Measurements from ENCODE around the gene DGKI. TPM values are rescaled to one million over a fixed set of nuclear protein-coding genes. Genes with fewer than 3 reads are reported as not detected.

The DGKI gene
- total and polyA plus RNA-seq, 2 of the 13 experiments (the other 11 are each of a cell fraction or from before 2014, with no cell fraction given), result 0.09 to 0.17 TPM

DNA sequence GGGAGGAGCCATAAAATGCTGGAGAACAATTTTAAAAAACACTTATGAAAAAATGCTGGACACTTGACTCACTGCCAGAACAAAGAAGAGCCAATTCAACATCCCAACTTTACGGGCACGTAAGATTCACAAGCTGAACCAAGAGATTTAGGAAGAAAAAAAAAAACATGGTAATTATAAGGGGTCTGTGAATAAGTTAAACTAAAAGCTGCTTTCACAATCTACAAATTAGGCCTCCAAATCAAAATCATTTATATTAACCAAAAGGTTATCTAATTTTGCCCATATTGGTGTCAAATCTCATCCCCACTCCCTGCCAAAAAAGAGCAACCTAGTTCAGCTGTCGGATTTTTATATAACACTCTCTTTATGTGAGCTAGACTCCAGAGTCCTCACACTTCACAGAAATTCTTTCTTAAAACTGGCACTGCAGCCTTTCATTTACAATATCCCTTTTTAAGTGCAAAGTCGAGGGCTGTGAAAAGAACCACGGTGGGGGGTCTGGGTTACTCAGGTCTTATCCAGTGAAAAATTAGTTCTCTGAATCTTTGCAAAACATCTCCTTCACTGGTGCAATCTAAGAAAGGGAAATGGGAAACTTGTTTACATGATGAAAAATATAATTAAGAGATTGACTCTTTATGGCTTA is 30.4 kb upstream of the DGKI start:
- H3K4me1 ChIP-seq (ENCODE audit: insufficient read depth, low read length), result no peaks in the 10 kb centered on the region
- in situ Hi-C loops (cut with HindIII; ENCODE audit: extremely low pct_ligation_motif_present, low pct_unique_long_range_greater_than_20kb) (no loop called here), intact Hi-C loops (cut with micrococcal nuclease; ENCODE audit: unreplicated experiment) (no loop called here)
- H2AFZ ChIP-seq (ENCODE audit: low read length), result no peak overlapping the region
- CTCF ChIA-PET (ENCODE audit: low intra/inter-chr PET ratio, low total read pairs), result no interaction called here
- H3K4me2 ChIP-seq (ENCODE audit: low read depth, low read length), result no peak overlapping the region
- WGBS (ENCODE audit: low lambda C conversion rate), result 98% methylated on average over 5 of the region's 5 CpGs
- H3K27me3 ChIP-seq (ENCODE audit: control insufficient read depth in 1 of 2, insufficient read depth in 2 of 2, low read length in 2 of 2), result no peaks in the 10 kb centered on the region
- H3K9me3 ChIP-seq (ENCODE audit: low read length), result no peaks in the 10 kb centered on the region
- no peaks in the 10 kb centered on the region for H4K20me1 ChIP-seq (ENCODE audit: insufficient read depth, low read length)
- no peak overlapping the region for H3K4me3 ChIP-seq (replicated peaks in 1 of 3; ENCODE audit: insufficient read depth in 1 of 3, low read depth in 2 of 3, low read length in 3 of 3)
- BruUV-seq (replicated peaks), result no TSS peak
- ATAC-seq (no peak), DNase-seq (ENCODE audit: low spot score) (no peak), FAIRE-seq (no peak)
- no peak overlapping the region for H3K27ac ChIP-seq (ENCODE audit: extremely low read length, insufficient read depth, low read length)
- peaks cover 27 to 64% of the 10 kb centered on the region in 2 experiments for H3K36me3 ChIP-seq (replicated peaks in 1 of 2; ENCODE audit: control insufficient read depth in 1 of 2, insufficient read depth in 2 of 2, low read length in 2 of 2)
- POLR2A ChIA-PET, result no interaction called here
- H3K9ac ChIP-seq (ENCODE audit: insufficient read depth, low read depth, low read length), result no peak overlapping the region
- no peaks in the 10 kb centered on the region for H3K79me2 ChIP-seq (ENCODE audit: insufficient read depth, low read length)
- TF ChIP-seq ARHGAP35 (CRISPR knock-in tag; IDR thresholded peaks at IDR 0.05; ENCODE audit: borderline replicate concordance) (no peak), STAG1 (CRISPR knock-in tag; IDR thresholded peaks at IDR 0.05) (no peak), THAP11 (CRISPR knock-in tag; IDR thresholded peaks at IDR 0.05) (no peak), ZNF34 (CRISPR knock-in tag; IDR thresholded peaks at IDR 0.05; ENCODE audit: borderline replicate concordance) (no peak), ZNF766 (CRISPR knock-in tag; IDR thresholded peaks at IDR 0.05; ENCODE audit: borderline replicate concordance) (no peak), KLF15 (CRISPR knock-in tag; IDR thresholded peaks at IDR 0.05; ENCODE audit: borderline replicate concordance) (no peak), SSRP1 (CRISPR knock-in tag; IDR thresholded peaks at IDR 0.05) (no peak), ZNF446 (CRISPR knock-in tag; IDR thresholded peaks at IDR 0.05) (no peak), TGIF2 (CRISPR knock-in tag; IDR thresholded peaks at IDR 0.05) (no peak), ZNF468 (CRISPR knock-in tag; IDR thresholded peaks at IDR 0.05) (no peak), ZNF263 (CRISPR knock-in tag; IDR thresholded peaks at IDR 0.05) (no peak), ZNF557 (CRISPR knock-in tag; IDR thresholded peaks at IDR 0.05) (no peak), FOXO1 (CRISPR knock-in tag; IDR thresholded peaks at IDR 0.05) (no peak), SRY (CRISPR knock-in tag; IDR thresholded peaks at IDR 0.05) (no peak), ZNF556 (CRISPR knock-in tag; IDR thresholded peaks at IDR 0.05; ENCODE audit: borderline replicate concordance) (no peak)
- TF ChIP-seq, protein P1, sequence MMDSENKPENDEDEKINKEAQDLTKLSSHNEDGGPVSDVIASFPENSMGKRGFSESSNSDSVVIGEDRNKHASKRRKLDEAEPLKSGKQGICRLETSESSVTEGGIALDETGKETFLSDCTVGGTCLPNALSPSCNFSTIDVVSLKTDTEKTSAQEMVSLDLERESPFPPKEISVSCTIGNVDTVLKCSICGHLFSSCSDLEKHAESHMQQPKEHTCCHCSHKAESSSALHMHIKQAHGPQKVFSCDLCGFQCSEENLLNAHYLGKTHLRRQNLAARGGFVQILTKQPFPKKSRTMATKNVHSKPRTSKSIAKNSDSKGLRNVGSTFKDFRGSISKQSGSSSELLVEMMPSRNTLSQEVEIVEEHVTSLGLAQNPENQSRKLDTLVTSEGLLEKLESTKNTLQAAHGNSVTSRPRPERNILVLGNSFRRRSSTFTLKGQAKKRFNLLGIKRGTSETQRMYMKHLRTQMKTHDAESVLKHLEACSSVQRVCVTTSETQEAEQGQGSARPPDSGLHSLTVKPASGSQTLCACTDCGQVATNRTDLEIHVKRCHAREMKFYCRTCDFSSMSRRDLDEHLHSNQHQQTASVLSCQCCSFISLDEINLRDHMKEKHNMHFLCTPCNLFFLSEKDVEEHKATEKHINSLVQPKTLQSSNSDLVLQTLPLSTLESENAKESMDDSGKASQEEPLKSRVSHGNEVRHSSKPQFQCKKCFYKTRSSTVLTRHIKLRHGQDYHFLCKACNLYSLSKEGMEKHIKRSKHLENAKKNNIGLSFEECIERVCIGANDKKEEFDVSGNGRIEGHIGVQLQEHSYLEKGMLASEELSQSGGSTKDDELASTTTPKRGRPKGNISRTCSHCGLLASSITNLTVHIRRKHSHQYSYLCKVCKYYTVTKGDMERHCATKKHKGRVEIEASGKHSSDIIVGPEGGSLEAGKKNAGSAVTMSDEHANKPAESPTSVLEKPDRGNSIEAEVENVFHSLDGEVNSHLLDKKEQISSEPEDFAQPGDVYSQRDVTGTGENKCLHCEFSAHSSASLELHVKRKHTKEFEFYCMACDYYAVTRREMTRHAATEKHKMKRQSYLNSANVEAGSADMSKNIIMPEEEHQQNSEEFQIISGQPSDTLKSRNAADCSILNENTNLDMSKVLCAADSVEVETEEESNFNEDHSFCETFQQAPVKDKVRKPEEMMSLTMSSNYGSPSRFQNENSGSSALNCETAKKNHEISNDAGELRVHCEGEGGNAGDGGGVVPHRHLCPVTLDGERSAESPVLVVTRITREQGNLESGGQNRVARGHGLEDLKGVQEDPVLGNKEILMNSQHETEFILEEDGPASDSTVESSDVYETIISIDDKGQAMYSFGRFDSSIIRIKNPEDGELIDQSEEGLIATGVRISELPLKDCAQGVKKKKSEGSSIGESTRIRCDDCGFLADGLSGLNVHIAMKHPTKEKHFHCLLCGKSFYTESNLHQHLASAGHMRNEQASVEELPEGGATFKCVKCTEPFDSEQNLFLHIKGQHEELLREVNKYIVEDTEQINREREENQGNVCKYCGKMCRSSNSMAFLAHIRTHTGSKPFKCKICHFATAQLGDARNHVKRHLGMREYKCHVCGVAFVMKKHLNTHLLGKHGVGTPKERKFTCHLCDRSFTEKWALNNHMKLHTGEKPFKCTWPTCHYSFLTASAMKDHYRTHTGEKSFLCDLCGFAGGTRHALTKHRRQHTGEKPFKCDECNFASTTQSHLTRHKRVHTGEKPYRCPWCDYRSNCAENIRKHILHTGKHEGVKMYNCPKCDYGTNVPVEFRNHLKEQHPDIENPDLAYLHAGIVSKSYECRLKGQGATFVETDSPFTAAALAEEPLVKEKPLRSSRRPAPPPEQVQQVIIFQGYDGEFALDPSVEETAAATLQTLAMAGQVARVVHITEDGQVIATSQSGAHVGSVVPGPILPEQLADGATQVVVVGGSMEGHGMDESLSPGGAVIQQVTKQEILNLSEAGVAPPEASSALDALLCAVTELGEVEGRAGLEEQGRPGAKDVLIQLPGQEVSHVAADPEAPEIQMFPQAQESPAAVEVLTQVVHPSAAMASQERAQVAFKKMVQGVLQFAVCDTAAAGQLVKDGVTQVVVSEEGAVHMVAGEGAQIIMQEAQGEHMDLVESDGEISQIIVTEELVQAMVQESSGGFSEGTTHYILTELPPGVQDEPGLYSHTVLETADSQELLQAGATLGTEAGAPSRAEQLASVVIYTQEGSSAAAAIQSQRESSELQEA (CRISPR knock-in tag; IDR thresholded peaks at IDR 0.05; ENCODE audit: not compliant biosample characterization), result no peak
- TF ChIP-seq, protein P2, sequence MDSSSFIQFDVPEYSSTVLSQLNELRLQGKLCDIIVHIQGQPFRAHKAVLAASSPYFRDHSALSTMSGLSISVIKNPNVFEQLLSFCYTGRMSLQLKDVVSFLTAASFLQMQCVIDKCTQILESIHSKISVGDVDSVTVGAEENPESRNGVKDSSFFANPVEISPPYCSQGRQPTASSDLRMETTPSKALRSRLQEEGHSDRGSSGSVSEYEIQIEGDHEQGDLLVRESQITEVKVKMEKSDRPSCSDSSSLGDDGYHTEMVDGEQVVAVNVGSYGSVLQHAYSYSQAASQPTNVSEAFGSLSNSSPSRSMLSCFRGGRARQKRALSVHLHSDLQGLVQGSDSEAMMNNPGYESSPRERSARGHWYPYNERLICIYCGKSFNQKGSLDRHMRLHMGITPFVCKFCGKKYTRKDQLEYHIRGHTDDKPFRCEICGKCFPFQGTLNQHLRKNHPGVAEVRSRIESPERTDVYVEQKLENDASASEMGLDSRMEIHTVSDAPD (CRISPR knock-in tag; IDR thresholded peaks at IDR 0.05), result no peak
